Smooth muscle cell (in vitro differentiated cells): Measurements from ENCODE around the gene MAP7D3. TPM values are rescaled to one million over a fixed set of nuclear protein-coding genes. Genes with fewer than 3 reads are reported as not detected.

Experiments used
- DNase-seq: peaks from one replicate; lab custom pipeline; 2025; ENCODE audit not compliant: unreplicated experiment; lab: John Stamatoyannopoulos, UW
- H2AFZ ChIP-seq: fragments of 200-600 bp; sonication (generic); 2 replicates; pipeline ENCODE4 v1.6.0; 2016; ENCODE audit warnings: antibody characterized with exemption, low read depth, mild to moderate bottlenecking
- H3F3A ChIP-seq: fragments of 200-600 bp; sonication (generic); 2 replicates; pipeline ENCODE4 v1.6.0; 2017; ENCODE audit warnings: antibody characterized with exemption, low read depth
- H3K27ac ChIP-seq: fragments of 200-600 bp; sonication (generic); 2 replicates; pipeline ENCODE4 v1.5.1; 2016; ENCODE audit warnings: low read depth, mild to moderate bottlenecking
- H3K27me3 ChIP-seq: fragments of 200-600 bp; sonication (generic); 2 replicates; pipeline ENCODE4 v1.6.1; 2016; ENCODE audit warnings: low read depth, mild to moderate bottlenecking
- H3K36me3 ChIP-seq: fragments of 200-600 bp; sonication (generic); 2 replicates; pipeline ENCODE4 v1.5.1; 2016; ENCODE audit warnings: low read depth
- H3K4me1 ChIP-seq: fragments of 200-600 bp; sonication (generic); 2 replicates; pipeline ENCODE4 v1.5.1; 2016; ENCODE audit warnings: low read depth
- H3K4me2 ChIP-seq: fragments of 200-600 bp; sonication (generic); 2 replicates; pipeline ENCODE4 v1.6.0; 2016; ENCODE audit warnings: mild to moderate bottlenecking
- H3K4me3 ChIP-seq: fragments of 200-600 bp; sonication (generic); 2 replicates; pipeline ENCODE4 v1.5.1; 2016; ENCODE audit warnings: mild to moderate bottlenecking
- H3K79me2 ChIP-seq: fragments of 200-600 bp; sonication (generic); 2 replicates; pipeline ENCODE4 v1.6.0; 2016; ENCODE audit warnings: low read depth, mild to moderate bottlenecking
- H3K9ac ChIP-seq: fragments of 200-600 bp; sonication (generic); 2 replicates; pipeline ENCODE4 v1.6.0; 2016; ENCODE audit warnings: low read depth
- H3K9me3 ChIP-seq: fragments of 200-600 bp; sonication (generic); replicated peaks from 2 replicates; pipeline ENCODE4 v1.5.1; 2016; ENCODE audit warnings: low read depth
- H4K20me1 ChIP-seq: fragments of 200-600 bp; sonication (generic); 2 replicates; pipeline ENCODE4 v1.6.0; 2016; ENCODE audit warnings: low read depth
- CTCF ChIP-seq: fragments of 200-600 bp; sonication (generic); IDR thresholded peaks from 2 replicates; pipeline ENCODE4 v1.5.1; 2017; ENCODE audit warnings: borderline replicate concordance, mild to moderate bottlenecking, antibody characterized with exemption; ENCODE audit not compliant: insufficient read depth, poor library complexity, severe bottlenecking
- WGBS: methylation state at CpG from one replicate; pipeline ENCODE4 v1.1.7; 2016; ENCODE audit warnings: low lambda C conversion rate; 5-methylcytosine and 5-hydroxymethylcytosine counted together
- polyA plus RNA-seq: library from polyadenylated mRNA; unstranded; fragments of >200 nt; fragmentation: Nextera tagmentation; extraction: Ambion mirVana; gene quantifications from 2 replicates; pipeline ENCODE4 v1.2.1, GENCODE V29; 2016
- total RNA-seq: library from RNA; depleted of rRNA; stranded (reverse); fragments of >200 nt; gene quantifications from 2 replicates; pipeline ENCODE4 v1.2.3, GENCODE V29; 2014

MAP7D3 gene
- total and polyA plus RNA-seq, 2 experiments from 2014 or later: 8.1 to 9.3 TPM

GRCh38 chrX:136262243-136262642 is 11.0 kb upstream of the MAP7D3 start:
- H3K9me3 ChIP-seq: no peaks in the 10 kb centered on the region
- H3K27ac ChIP-seq: no peak overlapping the region
- no peak overlapping the region for H3K9ac ChIP-seq
- H3K79me2 ChIP-seq: no peaks in the 10 kb centered on the region
- H3K4me2 ChIP-seq: no peak overlapping the region
- no peaks in the 10 kb centered on the region for H3K27me3 ChIP-seq
- no peaks in the 10 kb centered on the region for H3K36me3 ChIP-seq
- no peak overlapping the region for H3K4me3 ChIP-seq
- no peak for TF ChIP-seq CTCF
- no peak overlapping the region for H2AFZ ChIP-seq
- H4K20me1 ChIP-seq: no peaks in the 10 kb centered on the region
- no peak for DNase-seq
- WGBS: 75% methylated on average over 5 of the region's 5 CpGs
- H3K4me1 ChIP-seq: no peaks in the 10 kb centered on the region
- H3F3A ChIP-seq: no peaks in the 10 kb centered on the region

- Histone ChIP-seq H3F3A (no peaks in the 10 kb centered on the region), H3K79me2 (no peaks in the 10 kb centered on the region), H4K20me1 (no peaks in the 10 kb centered on the region), H3K27me3 (no peaks in the 10 kb centered on the region), H3K36me3 (no peaks in the 10 kb centered on the region), H3K4me2 (no peak overlapping the region), H3K9ac (no peak overlapping the region), H3K27ac (peak overlapping the region; percentile 54), H3K4me1 (no peaks in the 10 kb centered on the region), H3K9me3 (no peaks in the 10 kb centered on the region), H2AFZ (no peak overlapping the region), H3K4me3 (no peak overlapping the region)
- 80% methylated on average over 7 of the region's 7 CpGs for WGBS
- no peak for DNase-seq
- no peak for TF ChIP-seq CTCF
These were observed 10.1 kb upstream of the MAP7D3 start for GRCh38 chrX:136261321-136261720.

GRCh38 chrX:136260776-136261175 is 9.6 kb upstream of the MAP7D3 start:
- no peak overlapping the region for H3K4me3 ChIP-seq
- H4K20me1 ChIP-seq: no peaks in the 10 kb centered on the region
- H3F3A ChIP-seq: no peaks in the 10 kb centered on the region
- H3K79me2 ChIP-seq: no peaks in the 10 kb centered on the region
- H3K27ac ChIP-seq: peak overlapping the region; percentile 54
- no peak for DNase-seq
- no peaks in the 10 kb centered on the region for H3K9me3 ChIP-seq
- H3K36me3 ChIP-seq: no peaks in the 10 kb centered on the region
- H3K4me1 ChIP-seq: no peaks in the 10 kb centered on the region
- no peaks in the 10 kb centered on the region for H3K27me3 ChIP-seq
- no peak for TF ChIP-seq CTCF
- H3K4me2 ChIP-seq: no peak overlapping the region
- no peak overlapping the region for H3K9ac ChIP-seq
- no peak overlapping the region for H2AFZ ChIP-seq

DNA sequence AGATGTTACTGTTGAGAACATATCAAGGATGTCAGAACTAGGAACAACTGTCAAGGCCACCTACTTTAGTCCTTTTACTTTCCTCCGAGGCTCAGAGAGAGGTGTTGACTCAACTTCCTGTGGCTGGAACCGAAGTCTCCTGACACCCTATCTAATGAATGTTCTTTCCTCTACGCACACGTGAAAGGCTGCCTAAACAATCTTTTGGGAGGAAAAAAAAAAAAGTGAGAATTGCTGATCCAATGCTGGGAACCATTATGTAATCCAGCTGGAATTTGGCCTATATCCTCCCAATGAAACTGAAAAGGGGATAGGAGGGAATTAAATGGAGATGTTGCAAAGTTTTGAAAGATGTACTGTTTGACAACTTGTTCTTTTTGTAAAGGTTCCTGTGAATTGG is 8.3 kb upstream of the MAP7D3 start:
- Histone ChIP-seq H3K4me3 (no peak overlapping the region), H3K9ac (no peak overlapping the region), H3K79me2 (no peaks in the 10 kb centered on the region), H3K36me3 (no peaks in the 10 kb centered on the region), H2AFZ (no peak overlapping the region), H4K20me1 (no peaks in the 10 kb centered on the region), H3K27me3 (no peaks in the 10 kb centered on the region), H3K9me3 (no peaks in the 10 kb centered on the region), H3K27ac (no peak overlapping the region), H3K4me2 (no peak overlapping the region), H3K4me1 (no peaks in the 10 kb centered on the region), H3F3A (no peaks in the 10 kb centered on the region)
- no peak for TF ChIP-seq CTCF
- WGBS: 46% methylated on average over 4 of the region's 4 CpGs
- no peak for DNase-seq
